ENCODE data around the gene VANGL2.

VANGL2 gene

GRCh38 chr1:160439718-160440117 is 39.4 kb downstream of the VANGL2 start:
- TF ChIP-seq SPI1 (IDR thresholded peaks at IDR 0.05; ENCODE audit: low read depth, low read length) (no peak), POU2F2 (IDR thresholded peaks at IDR 0.05; ENCODE audit: low read depth, low read length) (no peak), TAF1 (IDR thresholded peaks at IDR 0.05; ENCODE audit: low read depth, low read length) (no peak), POLR2AphosphoS5 (IDR thresholded peaks at IDR 0.05; ENCODE audit: low read depth, low read length) (no peak)
- FAIRE-seq (no peak), DNase-seq (ENCODE audit: insufficient read length, low spot score) (no peak)

- no peak for DNase-seq (ENCODE audit: insufficient read length, low spot score)
- no peak for TF ChIP-seq POLR2A (IDR thresholded peaks at IDR 0.05; ENCODE audit: low read depth, low read length)
- no peak for TF ChIP-seq SPI1 (IDR thresholded peaks at IDR 0.05; ENCODE audit: low read depth, low read length)
- TF ChIP-seq POU2F2 (IDR thresholded peaks at IDR 0.05; ENCODE audit: low read depth, low read length), result no peak
- no peak for TF ChIP-seq PAX5 (IDR thresholded peaks at IDR 0.05; ENCODE audit: insufficient read depth, low read length, severe bottlenecking)
- no peak for TF ChIP-seq TAF1 (IDR thresholded peaks at IDR 0.05; ENCODE audit: low read depth, low read length)
- no peak for TF ChIP-seq POLR2AphosphoS5 (IDR thresholded peaks at IDR 0.05; ENCODE audit: low read depth, low read length)
- FAIRE-seq, result peak; percentile 83
Measured at GRCh38 chr1:160446945-160447600, 46.7 kb downstream of the VANGL2 start.

- FAIRE-seq (no peak), DNase-seq (ENCODE audit: insufficient read length, low spot score) (no peak)
- no peak for TF ChIP-seq SPI1 (IDR thresholded peaks at IDR 0.05; ENCODE audit: low read depth, low read length)
Measured at GRCh38 chr1:160449494-160449893, 49.1 kb downstream of the VANGL2 start.

- FAIRE-seq (peak; percentile 90), DNase-seq (ENCODE audit: insufficient read length, low spot score) (no peak)
- TF ChIP-seq POU2F2 (IDR thresholded peaks at IDR 0.05; ENCODE audit: low read depth, low read length) (peak; percentile 84; the same call in 1 of the 2 replicates), PAX5 (IDR thresholded peaks at IDR 0.05; ENCODE audit: insufficient read depth, low read length, severe bottlenecking) (no peak), POLR2A (IDR thresholded peaks at IDR 0.05; ENCODE audit: low read depth, low read length) (no peak), SPI1 (IDR thresholded peaks at IDR 0.05; ENCODE audit: low read depth, low read length) (no peak), TAF1 (IDR thresholded peaks at IDR 0.05; ENCODE audit: low read depth, low read length) (no peak)
Measured at GRCh38 chr1:160451119-160451858, 50.9 kb downstream of the VANGL2 start.

GRCh38 chr1:160451859-160452232 is 51.5 kb downstream of the VANGL2 start:
- DNase-seq (ENCODE audit: insufficient read length, low spot score) (no peak), FAIRE-seq (peak; percentile 84)
- TF ChIP-seq POLR2AphosphoS5 (IDR thresholded peaks at IDR 0.05; ENCODE audit: low read depth, low read length) (0 out of 2 replicates have a peak, but pooled peaks have one; percentile 22), TAF1 (IDR thresholded peaks at IDR 0.05; ENCODE audit: low read depth, low read length) (no peak), POLR2A (IDR thresholded peaks at IDR 0.05; ENCODE audit: low read depth, low read length) (no peak), SPI1 (IDR thresholded peaks at IDR 0.05; ENCODE audit: low read depth, low read length) (no peak)

GRCh38 chr1:160453443-160453842 is 53.1 kb downstream of the VANGL2 start:
- DNase-seq (ENCODE audit: insufficient read length, low spot score), result no peak
- TF ChIP-seq POU2F2 (IDR thresholded peaks at IDR 0.05; ENCODE audit: low read depth, low read length), result no peak
- 0 out of 2 replicates have a peak, but pooled peaks have one; percentile 28 for TF ChIP-seq TAF1 (IDR thresholded peaks at IDR 0.05; ENCODE audit: low read depth, low read length)
- peak; percentile 97 for FAIRE-seq

GRCh38 chr1:160454371-160455152 is 54.2 kb downstream of the VANGL2 start:
- TF ChIP-seq POLR2A (IDR thresholded peaks at IDR 0.05; ENCODE audit: low read depth, low read length), result peak; percentile 60
- no peak for TF ChIP-seq SPI1 (IDR thresholded peaks at IDR 0.05; ENCODE audit: low read depth, low read length)
- TF ChIP-seq TAF1 (IDR thresholded peaks at IDR 0.05; ENCODE audit: low read depth, low read length), result no peak
- 0 out of 2 replicates have a peak, but pooled peaks have one; percentile 56 for TF ChIP-seq POU2F2 (IDR thresholded peaks at IDR 0.05; ENCODE audit: low read depth, low read length)
- TF ChIP-seq PAX5 (IDR thresholded peaks at IDR 0.05; ENCODE audit: insufficient read depth, low read length, severe bottlenecking), result no peak
- TF ChIP-seq POLR2AphosphoS5 (IDR thresholded peaks at IDR 0.05; ENCODE audit: low read depth, low read length), result no peak
- DNase-seq (ENCODE audit: insufficient read length, low spot score) (no peak), FAIRE-seq (peak; percentile 67)

GRCh38 chr1:160455153-160455517 is 54.8 kb downstream of the VANGL2 start:
- TF ChIP-seq POU2F2 (IDR thresholded peaks at IDR 0.05; ENCODE audit: low read depth, low read length) (no peak), POLR2A (IDR thresholded peaks at IDR 0.05; ENCODE audit: low read depth, low read length) (no peak), PAX5 (IDR thresholded peaks at IDR 0.05; ENCODE audit: insufficient read depth, low read length, severe bottlenecking) (no peak), SPI1 (IDR thresholded peaks at IDR 0.05; ENCODE audit: low read depth, low read length) (no peak), TAF1 (IDR thresholded peaks at IDR 0.05; ENCODE audit: low read depth, low read length) (no peak), POLR2AphosphoS5 (IDR thresholded peaks at IDR 0.05; ENCODE audit: low read depth, low read length) (no peak)
- peak; percentile 23 for FAIRE-seq
- no peak for DNase-seq (ENCODE audit: insufficient read length, low spot score)

GRCh38 chr1:160459056-160459455 is 58.7 kb downstream of the VANGL2 start:
- no peak for DNase-seq (ENCODE audit: insufficient read length, low spot score)
- FAIRE-seq, result peak; percentile 82
- TF ChIP-seq PAX5 (IDR thresholded peaks at IDR 0.05; ENCODE audit: insufficient read depth, low read length, severe bottlenecking) (no peak), TAF1 (IDR thresholded peaks at IDR 0.05; ENCODE audit: low read depth, low read length) (no peak), POLR2AphosphoS5 (IDR thresholded peaks at IDR 0.05; ENCODE audit: low read depth, low read length) (no peak), POU2F2 (IDR thresholded peaks at IDR 0.05; ENCODE audit: low read depth, low read length) (no peak)

GRCh38 chr1:160459687-160460086 is 59.3 kb downstream of the VANGL2 start:
- no peak for FAIRE-seq
- TF ChIP-seq PAX5 (IDR thresholded peaks at IDR 0.05; ENCODE audit: insufficient read depth, low read length, severe bottlenecking), result no peak
- no peak for TF ChIP-seq POU2F2 (IDR thresholded peaks at IDR 0.05; ENCODE audit: low read depth, low read length)
- TF ChIP-seq SPI1 (IDR thresholded peaks at IDR 0.05; ENCODE audit: low read depth, low read length), result no peak
- TF ChIP-seq POLR2AphosphoS5 (IDR thresholded peaks at IDR 0.05; ENCODE audit: low read depth, low read length), result no peak
- no peak for TF ChIP-seq POLR2A (IDR thresholded peaks at IDR 0.05; ENCODE audit: low read depth, low read length)
- no peak for TF ChIP-seq TAF1 (IDR thresholded peaks at IDR 0.05; ENCODE audit: low read depth, low read length)
- DNase-seq (ENCODE audit: insufficient read length, low spot score), result no peak

Data from GM12891 (cell line).